ENCODE data around the gene MSI2.

MSI2 gene

GRCh38 chr17:57324060-57324459 lies 67.7 kb downstream of the MSI2 start:
- DNase-seq, result no peak

GRCh38 chr17:57324631-57325030 lies 68.3 kb downstream of the MSI2 start:
- no peak for DNase-seq

DNA sequence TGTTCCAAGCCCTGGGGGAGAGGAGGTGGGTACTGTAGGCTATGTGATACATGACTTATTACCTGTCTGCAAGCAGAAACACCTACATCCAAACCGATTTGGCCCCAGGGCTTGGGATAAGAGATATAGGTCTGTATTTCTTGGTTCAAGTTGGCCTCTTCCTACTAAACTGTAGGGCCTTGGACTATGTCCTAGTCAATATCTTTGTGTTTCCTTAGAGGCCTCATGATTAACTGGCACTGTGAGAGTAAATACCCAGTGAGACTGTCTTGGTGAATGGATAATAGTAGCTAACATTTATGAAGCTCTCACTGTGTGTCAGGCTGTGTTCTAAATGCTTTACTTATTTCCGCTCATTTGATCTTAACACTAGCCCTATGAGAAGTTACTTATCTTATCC lies 70.0 kb downstream of the MSI2 start:
- DNase-seq, result no peak

DNA sequence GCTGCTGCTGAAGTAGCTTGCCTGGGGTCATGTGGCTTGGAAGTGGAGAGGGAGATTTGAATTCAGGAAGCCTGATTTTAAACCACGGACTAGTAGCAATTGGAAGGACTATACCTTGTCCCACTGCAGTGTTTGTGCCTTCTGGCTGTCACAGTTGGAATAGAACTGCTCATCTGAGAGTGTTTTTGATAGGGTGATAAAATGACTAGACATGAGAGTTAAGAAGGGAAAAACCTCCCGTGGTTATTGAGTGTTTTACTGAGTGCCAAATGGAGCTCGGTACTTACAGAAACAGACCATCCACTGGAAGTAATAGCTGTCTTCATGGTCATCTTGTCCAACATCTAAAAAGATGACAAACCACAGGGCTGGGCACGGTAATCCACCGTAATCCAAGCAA lies 70.4 kb downstream of the MSI2 start:
- no peak for DNase-seq

- DNase-seq, result no peak
These were observed 71.0 kb downstream of the MSI2 start for GRCh38 chr17:57327176-57327970.

DNA sequence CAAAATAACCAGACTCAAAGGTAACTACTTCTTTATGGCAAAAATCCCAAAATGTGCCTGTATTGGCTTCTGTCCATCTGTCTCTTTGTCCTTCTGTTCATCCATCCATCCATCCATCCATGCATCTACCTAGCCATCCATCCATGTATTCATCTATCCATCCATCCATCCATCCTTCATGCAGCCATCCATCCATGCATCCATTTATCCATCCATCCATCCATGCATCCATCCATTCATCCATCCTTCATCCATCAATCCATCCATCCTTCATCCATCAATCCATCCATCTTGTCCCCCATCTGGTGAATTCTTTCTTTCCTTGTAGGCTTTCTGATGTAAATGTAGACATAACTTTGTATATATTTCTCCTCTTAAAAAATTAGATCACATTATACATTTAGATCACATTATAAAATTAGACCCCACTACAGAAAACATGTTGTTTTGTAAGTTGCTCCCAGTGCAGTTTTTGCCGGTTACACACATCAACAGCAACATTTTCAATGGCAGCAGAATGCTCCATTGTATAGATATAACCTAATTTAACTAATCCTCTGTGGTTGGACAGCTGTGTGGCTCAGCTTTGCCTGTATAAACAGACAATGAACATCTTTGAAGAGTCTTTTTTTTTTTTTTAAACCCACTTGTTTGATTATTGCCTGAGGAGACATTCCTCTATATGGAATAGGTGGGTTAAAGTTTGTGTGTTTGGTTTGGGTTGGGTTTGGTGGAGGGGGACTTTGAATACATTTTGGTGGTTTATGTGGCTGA lies 72.0 kb downstream of the MSI2 start:
- no peak for DNase-seq

DNA sequence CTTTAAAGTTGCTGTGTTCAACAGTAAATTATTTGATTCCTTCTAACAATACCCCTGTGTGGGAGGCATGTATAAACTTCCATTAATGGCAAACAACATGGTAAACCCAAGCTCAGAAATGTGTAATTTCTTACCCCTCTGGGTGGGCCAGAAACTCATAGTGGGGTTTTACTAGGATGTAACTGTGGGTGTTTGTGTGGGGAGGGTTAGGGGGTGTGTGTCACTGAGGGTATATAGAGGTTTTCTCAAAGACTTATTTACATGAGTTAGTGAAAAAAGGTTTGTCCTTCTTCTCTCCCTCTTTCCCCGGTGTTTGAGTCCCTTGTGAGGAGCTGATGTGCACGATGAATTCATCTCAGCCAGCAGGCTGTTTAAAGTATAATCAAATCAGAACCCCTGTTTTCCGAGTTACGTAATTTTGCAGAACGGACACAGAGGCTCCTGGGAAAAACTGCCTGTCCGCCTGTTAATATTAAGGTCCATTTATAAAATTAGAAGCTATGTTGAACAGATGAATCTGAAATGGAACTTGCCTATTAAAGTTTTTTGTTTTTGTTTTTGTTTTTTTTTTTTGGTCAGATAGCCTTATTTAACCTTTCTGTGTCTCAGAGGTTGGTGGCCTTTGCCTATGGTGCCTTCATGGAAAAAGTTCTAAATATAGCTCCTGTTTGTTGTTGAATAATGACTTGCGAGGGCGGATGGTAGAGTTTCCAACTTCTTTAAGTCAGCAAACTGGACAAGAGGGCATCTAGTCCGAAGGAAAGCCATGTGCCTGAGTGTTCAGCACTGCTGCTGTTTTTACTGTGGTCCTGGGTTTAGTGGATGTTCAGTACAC lies 73.3 kb downstream of the MSI2 start:
- DNase-seq, result no peak

DNA sequence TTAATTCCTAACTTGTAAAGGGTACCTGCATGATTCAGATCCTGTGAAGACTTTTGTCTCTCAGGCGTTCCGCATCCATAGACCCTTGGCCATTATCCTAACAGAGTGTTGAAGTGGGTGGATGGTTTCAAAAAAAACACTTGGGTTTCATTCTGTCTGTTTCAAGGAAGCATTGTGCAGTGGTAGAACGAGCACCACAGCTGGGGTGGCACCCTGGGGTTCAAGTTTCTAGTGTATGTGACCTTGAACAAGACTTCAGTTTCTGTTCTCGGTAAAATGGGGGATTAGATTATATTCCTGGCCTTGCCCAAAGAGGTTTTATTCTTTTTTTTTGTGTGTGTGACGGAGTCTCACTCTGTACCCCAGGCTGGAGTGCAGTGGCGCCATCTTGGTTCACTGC lies 74.3 kb downstream of the MSI2 start:
- DNase-seq, result no peak

- DNase-seq, result no peak
These were observed 75.1 kb downstream of the MSI2 start for GRCh38 chr17:57331423-57331822.

DNA sequence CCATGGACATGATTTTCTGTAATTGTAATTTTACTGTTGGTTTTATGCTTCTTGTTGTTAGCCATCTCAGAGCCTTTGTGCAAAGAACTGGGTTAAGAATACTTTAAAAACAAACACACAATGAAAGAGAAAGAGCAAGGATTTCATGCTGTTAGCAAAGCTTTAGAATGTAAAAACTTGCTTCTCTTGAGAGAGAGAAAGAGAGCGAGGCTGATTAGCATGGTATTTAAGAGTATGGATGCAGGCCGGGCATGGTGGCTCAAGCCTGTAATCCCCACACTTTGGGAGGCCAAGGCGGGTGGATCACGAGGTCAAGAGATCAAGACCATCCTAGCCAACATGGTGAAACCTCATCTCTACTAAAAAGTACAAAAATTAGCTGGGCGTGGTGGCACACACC lies 76.2 kb downstream of the MSI2 start:
- no peak for DNase-seq

DNA sequence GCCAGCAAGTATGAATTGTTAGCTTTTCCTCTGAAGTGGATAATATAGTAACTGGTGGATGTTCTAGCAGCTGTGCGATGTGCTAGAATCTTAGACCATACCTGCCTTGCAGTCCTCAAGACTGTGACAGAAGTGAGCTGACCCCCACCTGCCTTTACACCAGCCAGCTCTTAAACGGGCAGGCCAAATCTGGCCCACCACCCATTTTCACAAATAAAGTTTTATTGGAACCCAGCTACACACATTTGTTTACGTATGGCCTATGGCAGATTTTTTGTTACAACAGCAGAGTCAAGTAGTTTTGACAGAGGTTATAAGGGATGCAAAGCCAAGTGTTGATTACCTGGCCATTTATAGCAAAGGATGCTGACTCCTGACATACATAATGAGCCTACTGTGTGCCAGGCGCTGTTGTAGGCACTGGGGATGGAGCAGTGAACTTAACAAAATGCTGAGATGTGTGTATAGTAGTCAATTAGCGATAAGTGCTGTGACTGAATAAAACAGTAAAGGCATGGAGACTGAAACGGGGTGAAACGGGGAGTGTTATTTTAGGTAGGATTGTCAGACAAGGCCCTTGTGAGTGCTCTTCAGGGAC lies 79.0 kb downstream of the MSI2 start:
- DNase-seq, result no peak

DNA sequence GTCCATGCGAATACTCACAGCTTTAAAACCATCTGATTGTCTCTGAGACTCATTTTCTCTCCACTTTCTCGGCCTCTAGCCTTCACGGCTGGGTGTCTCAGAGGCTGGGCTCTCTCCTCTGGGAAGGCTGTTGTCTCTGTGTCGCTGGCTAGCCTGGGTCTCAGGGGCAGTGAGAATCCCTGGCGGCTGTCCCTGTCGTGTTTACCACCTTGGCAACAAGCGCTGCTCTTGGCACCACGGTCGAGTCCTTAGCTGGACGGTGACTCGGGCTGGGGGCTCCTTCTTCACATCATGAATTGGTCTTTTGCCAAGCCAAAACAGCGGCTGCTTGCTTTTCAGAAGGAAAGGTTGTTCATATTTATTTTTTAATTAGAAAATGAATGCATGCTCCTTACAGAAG lies 81.1 kb downstream of the MSI2 start:
- DNase-seq, result no peak

GRCh38 chr17:57338257-57338914 lies 82.1 kb downstream of the MSI2 start:
- DNase-seq, result no peak

- no peak for DNase-seq
These were observed 84.0 kb downstream of the MSI2 start for GRCh38 chr17:57340160-57340981.

DNA sequence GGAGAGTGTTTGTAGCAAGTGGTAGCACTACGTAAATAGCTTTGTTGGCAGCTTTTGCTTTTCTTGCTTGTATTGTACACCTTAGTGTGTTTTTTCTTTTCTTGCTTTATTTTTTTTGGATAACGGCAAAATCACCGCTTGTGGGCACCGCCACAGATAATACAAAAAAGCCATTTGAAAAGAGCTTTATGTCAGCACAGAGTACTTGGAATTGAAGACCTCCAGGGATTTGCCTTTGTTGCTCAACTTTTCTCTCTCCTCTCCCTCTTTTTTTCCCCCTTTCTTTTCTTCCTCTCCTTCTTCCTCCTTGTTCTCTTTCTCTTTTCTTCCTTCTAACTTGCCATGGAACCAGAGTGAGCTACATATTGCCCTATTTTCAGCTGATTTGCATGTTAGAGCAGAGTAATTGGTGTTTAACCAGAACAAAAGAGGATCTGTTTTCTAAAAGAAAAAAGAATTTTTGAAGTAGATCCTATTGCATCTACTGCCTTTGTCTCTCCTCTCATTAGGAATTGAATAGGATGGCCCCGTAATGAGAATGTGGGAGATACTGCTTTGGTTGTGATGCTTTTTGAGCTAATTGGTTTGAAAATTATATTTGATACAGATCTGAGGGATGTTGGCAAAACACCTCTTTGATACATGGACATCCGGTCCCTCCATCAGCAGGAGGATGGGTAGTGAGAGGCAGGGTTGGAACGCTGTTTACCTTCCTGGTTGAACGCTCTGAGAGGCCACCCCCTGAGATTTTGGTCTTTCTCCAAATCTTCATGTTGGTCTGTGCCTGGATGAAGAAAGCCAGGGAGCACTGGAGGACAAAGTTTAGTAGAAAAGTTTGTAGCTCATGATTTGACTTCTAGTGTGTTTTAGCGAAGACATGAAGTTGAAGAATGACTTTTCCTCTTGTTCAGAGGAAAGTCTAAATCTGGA lies 85.6 kb downstream of the MSI2 start:
- no peak for DNase-seq

DNA sequence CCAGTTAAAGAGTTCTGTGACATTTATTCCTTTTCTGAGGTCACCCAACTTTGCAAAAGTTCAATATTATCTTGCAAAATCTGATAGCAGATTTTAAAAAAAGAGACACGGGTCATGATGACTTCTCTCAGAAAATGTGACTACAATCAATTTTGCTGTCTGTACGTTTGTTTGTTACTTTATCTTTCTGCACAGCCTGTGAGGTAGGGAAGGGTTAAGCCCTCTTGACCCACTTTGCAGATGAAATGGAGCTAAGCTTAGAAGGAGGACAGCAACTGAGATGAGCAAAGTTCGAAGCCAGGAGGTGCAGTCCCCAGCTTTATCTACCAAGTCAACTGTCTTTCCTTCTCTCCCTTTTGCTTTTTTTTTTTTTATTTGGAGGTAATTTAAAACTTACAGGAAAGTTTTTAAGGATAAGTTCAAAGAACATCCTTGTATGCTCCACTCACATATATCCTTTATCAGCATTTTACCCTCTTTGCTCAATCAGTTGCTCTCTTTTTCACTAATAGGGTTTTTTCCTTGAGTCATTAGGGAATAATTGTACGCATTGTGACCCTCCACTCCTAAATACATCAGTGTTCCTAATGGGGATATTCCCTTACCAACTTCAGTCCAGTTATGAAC lies 86.8 kb downstream of the MSI2 start:
- no peak for DNase-seq

GRCh38 chr17:57343717-57344116 lies 87.4 kb downstream of the MSI2 start:
- DNase-seq, result no peak

DNA sequence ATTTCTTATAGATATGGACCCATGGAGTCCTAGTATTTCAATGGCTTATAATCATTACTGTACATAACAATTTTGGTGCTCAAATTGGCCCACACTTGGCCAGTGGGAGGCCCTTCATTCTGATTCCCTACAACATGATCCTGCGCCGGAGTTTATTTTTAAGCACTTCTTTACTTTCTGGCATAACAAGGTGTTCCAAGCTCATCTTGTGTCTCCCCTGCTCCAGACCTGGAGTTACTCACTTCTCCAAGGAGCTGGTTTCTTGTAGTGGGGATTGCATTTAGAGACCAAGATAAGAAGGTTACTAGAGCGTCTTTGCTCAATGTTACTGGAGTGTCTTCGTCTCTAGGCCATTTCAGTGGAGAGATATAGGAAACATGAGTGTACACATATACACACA lies 87.9 kb downstream of the MSI2 start:
- DNase-seq, result no peak

GRCh38 chr17:57349541-57350247 lies 93.4 kb downstream of the MSI2 start:
- DNase-seq, result no peak

Measured in activated gamma-delta T cell treated with Interleukin-2 at 50 U/mL for 16 hours (primary cell).